Stimulated activated CD8-positive, alpha-beta memory T cell treated with anti-CD3 and anti-CD28 coated beads, Interleukin-4, amount 100 ng/mL, for 24 hours (primary cell): Measurements from ENCODE around the gene AP1S3.
"Not testable (repeated sequence)": the region's sequence is repeated elsewhere in the genome, so short reads cannot be mapped to it uniquely, and the experiment has no call there.

Experiments used
- DNase-seq: peaks from one replicate; pipeline ENCODE4 v3.0.0-alpha.2; 2020; ENCODE audit warnings: low read depth

The AP1S3 gene

DNA sequence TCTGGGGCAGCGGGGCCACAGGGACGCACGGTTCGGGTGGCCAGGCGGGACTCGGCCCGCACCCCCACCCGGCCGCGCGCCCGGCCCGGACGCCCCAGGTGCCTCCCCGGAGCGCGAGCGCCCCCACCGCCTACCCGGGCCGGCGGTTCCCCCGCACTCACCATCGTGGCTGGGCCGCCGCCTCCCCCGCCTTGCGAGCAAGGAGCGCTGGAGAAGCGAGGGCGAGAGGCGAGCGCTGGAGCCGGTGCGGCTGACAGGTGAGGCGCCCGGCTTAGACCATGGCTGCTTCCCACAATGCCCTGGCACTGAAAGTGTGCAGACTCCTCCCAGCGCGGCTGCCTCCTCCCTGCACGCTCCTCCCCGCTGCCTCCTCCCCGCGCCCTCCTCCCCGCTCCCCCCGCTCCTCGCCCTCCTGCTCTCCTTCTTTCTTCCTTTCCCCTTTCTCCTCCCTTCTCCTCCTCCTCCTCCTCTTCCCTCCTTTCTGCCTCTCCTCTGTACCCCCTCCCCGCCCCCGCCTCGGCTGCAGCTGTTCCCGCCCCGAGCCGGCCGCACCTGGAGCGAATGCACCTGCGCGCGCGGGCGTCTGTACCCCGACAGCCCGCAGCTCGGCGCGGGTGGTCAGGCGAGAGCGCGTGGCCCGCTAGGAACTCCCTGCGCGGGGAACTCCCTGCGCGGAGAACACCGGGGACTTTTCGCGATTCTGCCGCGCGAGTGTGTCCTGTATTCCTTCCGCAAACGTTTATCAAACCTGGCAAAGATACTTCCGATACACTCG lies at the start of gene AP1S3:
TSS of gene AP1S3 (minus strand) at position 296 of the 775 bp plus-strand sequence. CDS start at position 164, 132 bp downstream.
- peak; percentile 50 for DNase-seq

DNA sequence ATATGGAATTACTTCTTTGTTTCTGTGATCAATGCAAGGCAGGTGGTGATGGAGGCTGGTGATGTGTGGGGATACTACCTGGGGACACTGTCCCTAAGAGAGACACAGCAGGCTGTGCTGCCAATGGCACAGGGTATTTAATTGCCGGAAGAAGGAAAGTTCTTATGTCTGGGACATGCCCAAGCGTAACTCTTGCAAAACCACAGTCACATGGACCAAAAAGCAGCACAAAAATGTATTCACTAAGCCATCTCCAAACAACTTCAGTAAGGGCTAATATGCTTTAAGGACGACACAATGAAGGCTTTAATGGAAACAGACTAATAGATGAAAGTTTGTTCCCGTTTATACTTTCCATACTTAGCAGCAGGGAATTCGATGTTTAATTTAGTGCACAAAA lies 49.7 kb upstream of the AP1S3 start:
- DNase-seq: no peak

DNA sequence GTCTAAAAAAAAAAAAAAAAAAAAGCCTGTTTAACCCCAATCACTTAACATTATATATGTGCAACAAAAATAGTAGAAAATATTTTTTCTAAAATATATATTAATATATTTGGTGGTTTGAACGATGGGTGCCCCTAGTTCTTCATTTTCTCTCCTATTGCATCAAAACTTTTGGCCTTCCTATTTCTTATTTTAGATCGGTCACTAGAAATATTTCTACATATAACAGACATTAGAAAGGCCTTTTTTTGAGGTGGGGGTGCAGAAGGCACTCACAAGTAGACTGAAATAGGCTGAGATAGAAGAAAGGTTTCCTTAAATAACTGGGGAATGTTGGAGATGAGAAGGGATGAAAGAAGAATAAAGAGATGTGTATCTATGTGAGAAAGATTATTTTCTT lies 49.3 kb upstream of the AP1S3 start:
- DNase-seq: no peak

DNA sequence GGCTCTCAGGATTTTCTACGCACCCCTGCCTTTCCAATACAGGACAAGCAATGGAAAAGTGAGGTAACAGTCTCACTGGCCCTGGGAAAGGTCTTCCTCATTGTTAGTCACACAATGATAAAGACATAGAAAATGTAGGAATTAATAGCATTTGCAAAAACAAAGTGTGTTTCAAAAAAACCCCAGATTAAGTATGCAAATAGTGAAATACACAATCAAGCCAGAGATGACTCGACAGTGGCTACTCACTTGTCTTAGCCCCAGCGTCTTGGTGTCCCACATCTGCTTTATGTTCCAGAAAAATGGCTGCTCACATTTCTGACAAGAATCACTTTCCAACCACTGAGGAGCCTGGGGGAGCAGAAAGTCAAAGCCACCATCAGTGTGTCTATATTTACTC lies 47.0 kb upstream of the AP1S3 start:
- DNase-seq: no peak

- DNase-seq: no peak
Observed at GRCh38 chr2:223882715-223883114, 45.3 kb upstream of the AP1S3 start.

GRCh38 chr2:223880796-223881195 lies 43.4 kb upstream of the AP1S3 start:
- DNase-seq: no peak

DNA sequence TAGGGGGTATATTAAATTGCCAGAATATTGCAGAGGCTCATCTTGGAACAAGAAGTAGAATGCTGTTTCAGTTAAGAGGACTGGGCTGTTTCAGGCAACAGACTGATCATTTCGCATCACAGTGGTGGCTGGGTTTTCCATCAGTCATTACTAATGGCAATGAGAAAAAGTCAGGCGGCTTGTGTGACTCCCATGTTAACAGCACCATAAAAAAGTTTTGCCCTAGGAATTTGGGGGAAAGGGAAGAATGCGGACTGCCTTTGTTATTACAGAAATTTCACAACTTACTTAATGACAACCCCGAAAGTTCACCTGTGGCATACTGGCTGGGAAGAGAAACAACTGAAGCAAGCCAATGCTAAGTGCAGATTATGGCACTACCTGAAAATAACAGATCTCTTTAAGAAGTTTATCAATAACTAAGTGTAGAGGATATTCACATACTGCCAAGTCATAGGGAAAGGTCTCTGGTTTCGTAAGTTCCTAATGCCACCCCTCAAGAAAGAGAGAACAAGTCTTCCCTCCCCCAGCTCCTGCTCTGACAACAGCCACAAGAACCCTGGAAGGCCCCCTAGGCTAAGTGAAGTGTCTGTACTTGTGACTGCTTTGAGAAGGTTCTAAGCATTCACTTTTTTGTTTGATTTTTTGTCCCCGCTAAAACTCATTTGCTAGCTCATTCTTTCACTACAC lies 40.5 kb upstream of the AP1S3 start:
- DNase-seq: no peak

GRCh38 chr2:223873672-223874071 lies 36.3 kb upstream of the AP1S3 start:
- no peak for DNase-seq

DNA sequence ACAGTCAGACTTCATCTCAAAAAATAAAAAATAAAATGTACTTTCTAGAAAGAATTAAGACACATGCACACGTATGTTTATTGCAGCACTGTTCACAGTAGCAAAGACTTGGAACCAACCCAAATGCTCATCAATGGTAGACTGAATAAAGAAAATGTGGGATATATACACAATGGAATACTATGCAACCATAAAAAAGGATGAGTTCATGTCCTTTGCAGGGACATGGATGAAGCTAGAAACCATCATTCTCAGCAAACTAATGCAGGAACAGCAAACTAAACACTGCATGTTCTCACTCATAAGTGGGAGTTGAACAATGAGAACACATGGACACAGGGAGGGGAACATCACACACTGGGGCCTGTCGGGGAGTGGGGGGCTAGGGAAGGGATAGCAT lies 35.4 kb upstream of the AP1S3 start:
- not testable (repeated sequence) for DNase-seq

- DNase-seq: not testable (repeated sequence)
Observed at GRCh38 chr2:223871661-223872060, 34.3 kb upstream of the AP1S3 start.

DNA sequence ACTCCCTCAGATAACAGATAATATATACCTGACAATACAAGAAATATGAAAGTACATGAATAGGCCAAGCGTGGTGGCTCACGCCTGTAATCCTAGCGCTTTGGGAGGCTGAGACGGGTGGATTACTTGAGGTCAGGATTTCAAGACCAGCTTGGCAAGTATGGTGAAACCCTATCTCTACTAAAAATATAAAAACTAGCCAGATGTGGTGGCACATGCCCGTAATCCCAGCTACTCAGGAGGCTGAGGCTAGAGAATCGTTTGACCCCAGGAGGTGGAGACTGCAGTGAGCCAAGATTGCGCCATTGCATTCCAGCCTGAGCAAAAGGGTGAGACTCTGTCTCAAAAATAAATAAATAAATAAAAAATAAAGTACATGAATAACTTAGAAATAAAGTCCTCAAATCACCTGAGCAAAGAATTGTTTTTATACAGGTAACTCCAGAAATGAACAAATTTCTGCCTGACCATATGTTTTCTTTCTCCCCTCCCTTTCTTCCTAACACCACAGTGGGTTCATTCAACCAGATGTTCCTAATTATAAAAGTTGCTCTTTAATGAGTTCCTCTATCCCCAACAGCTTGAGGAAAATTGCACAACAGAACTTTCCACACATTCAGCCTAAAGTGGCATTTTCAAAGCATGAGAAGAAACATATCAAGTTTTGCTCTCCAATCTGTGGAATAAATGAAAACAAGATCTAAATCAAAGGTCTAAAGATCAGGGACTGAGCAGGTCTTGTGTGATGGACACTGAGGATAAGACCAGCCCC lies 33.6 kb upstream of the AP1S3 start:
- no peak for DNase-seq

- no peak for DNase-seq
Observed at GRCh38 chr2:223868005-223868404, 30.6 kb upstream of the AP1S3 start.

- DNase-seq: no peak
Observed at GRCh38 chr2:223865907-223866508, 28.6 kb upstream of the AP1S3 start.

- no peak for DNase-seq
Observed at GRCh38 chr2:223865124-223865523, 27.7 kb upstream of the AP1S3 start.

DNA sequence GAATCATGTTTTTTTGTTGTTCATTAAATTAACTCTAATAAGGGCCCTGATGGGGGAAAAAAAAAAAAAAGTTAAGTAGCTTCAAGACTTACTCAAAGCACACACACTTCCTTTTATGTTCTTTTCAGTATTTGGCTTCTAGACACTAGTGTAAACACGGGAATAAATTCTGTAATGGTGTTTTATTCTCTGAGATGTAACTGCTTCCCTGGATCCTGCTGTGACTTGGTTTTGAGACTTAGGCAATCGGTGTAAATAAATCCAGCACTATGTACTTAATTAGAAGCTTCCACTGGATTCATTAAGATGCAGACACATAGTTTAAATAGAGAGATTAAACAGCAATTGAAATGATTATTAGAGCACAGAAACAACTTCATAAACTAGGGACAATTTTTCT lies 26.1 kb upstream of the AP1S3 start:
- DNase-seq: no peak

DNA sequence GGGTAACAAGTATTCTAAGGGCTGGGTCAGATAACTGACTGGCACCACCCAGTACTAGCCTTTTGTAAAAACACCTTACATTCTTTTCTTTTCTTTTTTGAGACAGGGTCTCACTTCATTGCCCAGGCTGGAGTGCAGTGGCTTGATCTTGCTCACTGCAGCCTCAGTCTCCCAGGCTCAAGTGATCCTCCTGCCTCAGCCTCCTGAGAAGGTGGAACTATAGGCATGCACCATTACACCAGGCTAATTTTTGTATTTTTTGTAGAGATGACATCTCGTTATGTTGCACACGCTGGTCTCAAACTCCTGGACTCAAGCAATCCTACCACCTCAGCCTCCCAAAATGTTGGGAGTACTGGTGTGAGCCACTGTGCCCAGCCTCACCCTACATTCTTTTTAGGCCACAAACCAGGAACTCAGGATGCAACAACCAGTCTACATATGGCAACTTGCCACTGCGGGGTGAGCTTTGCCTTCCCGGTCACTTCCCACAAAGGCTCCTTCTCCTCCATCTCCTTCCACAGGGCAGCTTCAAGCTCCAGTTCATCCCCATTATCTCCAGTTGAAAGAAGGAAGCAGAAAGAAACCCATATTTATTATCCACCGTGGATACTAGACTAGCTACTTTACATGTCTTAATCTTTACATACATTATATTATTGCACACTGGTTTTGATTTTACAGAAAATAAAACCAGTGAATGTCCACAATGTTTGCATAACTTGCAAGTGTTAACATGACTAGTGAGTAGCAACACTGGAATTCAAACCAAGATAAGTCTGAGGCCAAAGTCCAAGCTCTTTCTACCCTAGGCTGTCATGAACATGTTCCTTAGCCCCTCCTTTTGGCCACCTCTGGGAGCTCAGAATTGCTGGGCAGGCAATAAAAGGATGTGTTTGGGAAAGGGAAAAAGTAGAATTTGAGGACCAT lies 23.7 kb upstream of the AP1S3 start:
- no peak for DNase-seq

DNA sequence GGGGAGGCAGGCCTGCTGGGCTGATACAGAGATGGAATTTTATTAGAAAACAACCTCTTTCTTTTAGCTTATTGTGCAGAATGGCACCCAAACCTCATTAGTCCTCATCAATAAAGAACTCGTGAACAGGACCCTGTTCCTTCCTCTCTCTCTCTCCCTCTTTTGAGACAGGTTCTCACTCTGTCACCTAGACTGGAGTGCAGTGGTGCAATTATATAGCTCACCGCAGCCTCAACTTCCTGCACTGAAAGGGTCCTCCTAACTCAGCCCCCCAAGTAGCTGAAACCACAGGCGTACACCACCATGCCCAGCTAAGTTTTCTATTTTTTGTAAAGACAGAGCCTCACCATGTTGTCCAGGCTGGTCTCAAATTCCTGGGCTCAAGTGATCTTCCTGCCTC lies 21.7 kb upstream of the AP1S3 start:
- DNase-seq: no peak

- DNase-seq: no peak
Observed at GRCh38 chr2:223856584-223856983, 19.2 kb upstream of the AP1S3 start.

- no peak for DNase-seq
Observed at GRCh38 chr2:223856021-223856420, 18.6 kb upstream of the AP1S3 start.

DNA sequence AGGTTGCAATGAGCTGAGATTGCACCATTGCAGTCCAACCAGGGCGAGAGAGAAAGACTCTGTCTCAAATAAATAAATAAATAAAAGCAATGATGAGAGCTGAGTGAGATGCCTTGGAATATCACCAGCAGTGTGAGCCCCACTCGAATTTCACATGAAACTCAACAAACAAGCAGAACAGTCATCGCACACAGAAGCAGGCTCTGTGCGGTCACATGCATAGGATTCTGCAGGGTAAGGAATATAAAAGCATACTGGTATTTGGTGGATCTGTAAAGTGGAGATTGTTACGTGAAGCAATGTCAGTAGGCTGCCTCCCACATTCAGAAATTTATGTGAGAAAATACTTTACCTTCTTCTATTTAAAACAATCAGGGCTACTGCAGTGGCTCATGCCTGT lies 18.0 kb upstream of the AP1S3 start:
- DNase-seq: no peak

GRCh38 chr2:223854741-223855140 lies 17.4 kb upstream of the AP1S3 start:
- DNase-seq: no peak
